Measurements from ENCODE around the gene GRHPR.
"Not testable (repeated sequence)": the region's sequence is repeated elsewhere in the genome, so short reads cannot be mapped to it uniquely, and the experiment has no call there.

The GRHPR gene

GRCh38 chr9:37455884-37456647, 33.6 kb downstream of the GRHPR start:
- no peak overlapping the region for H3K27ac ChIP-seq (ENCODE audit: insufficient read depth, low read length, poor library complexity, severe bottlenecking)
- no peaks in the 10 kb centered on the region for H3K36me3 ChIP-seq (ENCODE audit: control insufficient read depth, insufficient read depth, low read length)
- no peaks in the 10 kb centered on the region for H3K4me1 ChIP-seq (ENCODE audit: control insufficient read depth, insufficient read depth, low read length, poor library complexity, severe bottlenecking)
- DNase-seq: no peak
- no peaks in the 10 kb centered on the region for H3K9me3 ChIP-seq (ENCODE audit: control insufficient read depth, low read length)
- H3K27me3 ChIP-seq (replicated peaks; ENCODE audit: control insufficient read depth, insufficient read depth, low read length, poor library complexity, severe bottlenecking): no peaks in the 10 kb centered on the region
- H3K4me3 ChIP-seq (ENCODE audit: insufficient read depth, low read depth, low read length, poor library complexity, severe bottlenecking): no peak overlapping the region

GRCh38 chr9:37456817-37457216, 34.3 kb downstream of the GRHPR start:
- Histone ChIP-seq H3K27me3 (replicated peaks; ENCODE audit: control insufficient read depth, insufficient read depth, low read length, poor library complexity, severe bottlenecking) (no peaks in the 10 kb centered on the region), H3K9me3 (ENCODE audit: control insufficient read depth, low read length) (no peaks in the 10 kb centered on the region), H3K27ac (ENCODE audit: insufficient read depth, low read length, poor library complexity, severe bottlenecking) (no peak overlapping the region), H3K4me1 (ENCODE audit: control insufficient read depth, insufficient read depth, low read length, poor library complexity, severe bottlenecking) (no peaks in the 10 kb centered on the region), H3K36me3 (ENCODE audit: control insufficient read depth, insufficient read depth, low read length) (no peaks in the 10 kb centered on the region), H3K4me3 (ENCODE audit: insufficient read depth, low read depth, low read length, poor library complexity, severe bottlenecking) (no peak overlapping the region)
- DNase-seq: no peak

GRCh38 chr9:37464006-37464405, 41.5 kb downstream of the GRHPR start:
- H3K36me3 ChIP-seq (ENCODE audit: control insufficient read depth, insufficient read depth, low read length): no peaks in the 10 kb centered on the region
- no peaks in the 10 kb centered on the region for H3K4me1 ChIP-seq (ENCODE audit: control insufficient read depth, insufficient read depth, low read length, poor library complexity, severe bottlenecking)
- no peak for DNase-seq
- H3K27ac ChIP-seq (ENCODE audit: insufficient read depth, low read length, poor library complexity, severe bottlenecking): peak overlapping the region; percentile 92
- no peaks in the 10 kb centered on the region for H3K9me3 ChIP-seq (ENCODE audit: control insufficient read depth, low read length)
- H3K4me3 ChIP-seq (ENCODE audit: insufficient read depth, low read depth, low read length, poor library complexity, severe bottlenecking): peak overlapping the region; percentile 80
- H3K27me3 ChIP-seq (replicated peaks; ENCODE audit: control insufficient read depth, insufficient read depth, low read length, poor library complexity, severe bottlenecking): no peaks in the 10 kb centered on the region

DNA sequence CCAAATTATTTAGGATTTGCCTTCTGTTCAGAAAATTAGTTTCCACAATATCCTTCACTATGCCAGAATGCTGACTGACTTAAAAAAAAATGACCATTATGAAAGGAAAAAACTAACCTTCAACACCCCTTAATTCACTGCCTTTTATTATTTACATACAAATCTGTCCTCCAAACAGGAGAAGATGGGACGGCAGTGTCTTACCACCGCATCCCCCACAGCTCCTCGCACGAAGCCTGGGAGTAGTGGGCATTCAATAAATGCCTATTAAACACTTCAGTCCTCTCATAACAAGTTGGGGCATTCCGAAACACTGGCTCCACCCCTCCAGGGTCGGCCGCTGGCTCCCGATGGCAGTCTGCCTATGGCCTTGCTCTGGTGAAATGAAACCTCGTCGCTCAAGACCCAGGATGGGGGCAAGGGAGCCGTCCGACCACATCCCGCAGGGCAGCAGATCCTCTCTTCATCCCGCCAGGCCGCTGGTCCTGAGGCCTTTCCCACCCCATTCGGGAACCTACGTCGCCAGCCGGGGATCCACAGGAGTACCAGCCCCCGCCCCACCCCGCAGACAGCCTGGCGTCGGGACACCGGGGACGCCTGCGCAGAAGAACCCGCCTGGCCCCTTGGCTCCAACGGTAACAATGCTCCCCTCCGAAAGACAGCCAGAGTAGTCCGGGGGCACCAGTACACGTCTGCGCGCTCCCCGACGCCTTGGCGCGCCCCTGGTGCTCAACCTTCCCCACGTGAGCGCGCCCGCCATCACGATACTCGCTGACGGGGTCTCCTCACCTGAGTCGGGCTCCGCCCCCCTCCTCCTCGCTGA, 42.1 kb downstream of the GRHPR start:
- no peaks in the 10 kb centered on the region for H3K9me3 ChIP-seq (ENCODE audit: control insufficient read depth, low read length)
- no peaks in the 10 kb centered on the region for H3K4me1 ChIP-seq (ENCODE audit: control insufficient read depth, insufficient read depth, low read length, poor library complexity, severe bottlenecking)
- peak; percentile 52 to 62 (median 56) for DNase-seq
- no peaks in the 10 kb centered on the region for H3K27me3 ChIP-seq (replicated peaks; ENCODE audit: control insufficient read depth, insufficient read depth, low read length, poor library complexity, severe bottlenecking)
- H3K36me3 ChIP-seq (ENCODE audit: control insufficient read depth, insufficient read depth, low read length): no peaks in the 10 kb centered on the region
- H3K27ac ChIP-seq (ENCODE audit: insufficient read depth, low read length, poor library complexity, severe bottlenecking): peak overlapping the region; percentile 92
- H3K4me3 ChIP-seq (ENCODE audit: insufficient read depth, low read depth, low read length, poor library complexity, severe bottlenecking): peak overlapping the region; percentile 80

DNA sequence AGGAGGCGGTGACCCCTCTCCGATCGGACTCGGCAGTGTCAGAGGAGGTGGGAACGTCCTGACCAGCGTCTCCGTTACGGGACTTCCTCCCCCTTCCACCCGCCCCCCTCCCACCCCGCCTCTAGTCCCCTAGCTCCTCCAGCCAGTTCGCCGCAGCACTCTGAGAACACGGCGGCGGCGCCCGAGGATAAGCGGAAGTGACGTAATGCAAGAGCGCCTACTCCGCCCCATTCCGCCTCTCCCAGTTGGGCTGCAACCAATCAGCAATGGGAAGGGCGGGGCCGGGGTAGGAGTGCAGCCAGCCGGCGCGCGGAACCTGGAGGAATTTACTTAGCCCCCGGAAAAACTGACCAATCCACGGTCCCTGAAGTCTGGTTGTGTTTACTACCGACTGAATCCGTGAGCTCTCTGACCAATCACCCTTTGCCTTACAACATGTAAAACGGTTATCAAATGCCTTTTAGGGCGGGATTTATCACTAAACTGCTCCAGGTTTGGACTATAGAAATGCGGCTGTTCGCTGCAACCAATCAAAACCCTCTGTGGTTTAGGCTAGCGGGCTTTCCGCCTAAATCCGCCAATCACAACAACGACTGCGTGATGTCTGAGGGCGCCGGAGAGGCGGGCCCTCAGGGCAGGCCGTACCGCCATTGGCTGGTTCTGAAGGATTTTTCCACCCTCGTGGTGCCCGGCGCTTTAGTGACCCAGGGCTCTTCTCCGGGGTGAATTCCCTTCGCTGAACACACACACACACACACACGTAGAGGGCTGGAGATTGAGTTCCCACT, 42.9 kb downstream of the GRHPR start, which contains the start of gene ZBTB5:
Gene ZBTB5 (minus strand): TSS at position 202 of the 788 bp plus-strand sequence. CDS start 22,899 bp downstream, outside the sequence.
- Histone ChIP-seq H3K27ac (ENCODE audit: insufficient read depth, low read length, poor library complexity, severe bottlenecking) (peak within 1 kb of the TSS; percentile 92), H3K4me1 (ENCODE audit: control insufficient read depth, insufficient read depth, low read length, poor library complexity, severe bottlenecking) (no peaks in the 10 kb centered on the region), H3K4me3 (ENCODE audit: insufficient read depth, low read depth, low read length, poor library complexity, severe bottlenecking) (peak within 1 kb of the TSS; percentile 80), H3K27me3 (replicated peaks; ENCODE audit: control insufficient read depth, insufficient read depth, low read length, poor library complexity, severe bottlenecking) (no peaks in the 10 kb centered on the region), H3K36me3 (ENCODE audit: control insufficient read depth, insufficient read depth, low read length) (no peaks in the 10 kb centered on the region), H3K9me3 (ENCODE audit: control insufficient read depth, low read length) (no peaks in the 10 kb centered on the region)
- peak; percentile 98 to 99 (median 99) for DNase-seq

DNA sequence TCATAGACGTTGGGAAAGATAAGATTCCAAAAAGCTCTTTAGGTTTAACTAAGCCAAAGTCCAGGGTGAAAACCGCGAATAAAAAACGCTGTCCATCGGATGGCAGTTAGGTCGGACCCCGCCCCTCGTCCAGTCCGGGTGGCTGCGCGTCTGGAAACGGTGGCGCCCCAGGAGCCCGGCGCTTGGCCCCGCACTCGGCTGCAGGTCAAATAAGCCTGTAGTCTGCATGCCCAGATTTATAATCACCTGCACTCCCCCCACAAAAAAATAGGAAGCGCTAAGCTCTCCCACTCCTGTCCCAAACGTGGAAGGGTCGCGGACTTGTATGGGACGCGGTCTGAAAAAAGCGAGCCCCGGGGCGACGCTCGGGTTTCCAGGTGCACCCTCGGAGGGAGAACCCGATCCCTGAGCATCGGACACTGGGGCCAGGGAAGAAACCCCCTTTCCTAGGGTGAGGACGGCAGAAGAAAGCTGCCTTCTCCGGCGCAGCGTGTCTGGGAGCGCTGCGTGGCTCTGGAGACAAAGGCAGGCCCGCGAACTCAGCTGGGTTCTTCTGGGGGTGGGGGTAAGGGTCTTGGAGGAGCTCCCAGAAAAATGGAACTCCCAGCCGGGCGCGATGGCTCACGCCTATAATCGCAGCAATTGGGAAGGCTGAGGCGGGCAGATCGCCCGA, 43.7 kb downstream of the GRHPR start:
- H3K4me3 ChIP-seq (ENCODE audit: insufficient read depth, low read depth, low read length, poor library complexity, severe bottlenecking): peak overlapping the region; percentile 80
- peak overlapping the region; percentile 92 for H3K27ac ChIP-seq (ENCODE audit: insufficient read depth, low read length, poor library complexity, severe bottlenecking)
- H3K9me3 ChIP-seq (ENCODE audit: control insufficient read depth, low read length): no peaks in the 10 kb centered on the region
- DNase-seq: peak in 2 of 3 donors; percentile 6 to 12
- H3K27me3 ChIP-seq (replicated peaks; ENCODE audit: control insufficient read depth, insufficient read depth, low read length, poor library complexity, severe bottlenecking): no peaks in the 10 kb centered on the region
- H3K36me3 ChIP-seq (ENCODE audit: control insufficient read depth, insufficient read depth, low read length): no peaks in the 10 kb centered on the region
- H3K4me1 ChIP-seq (ENCODE audit: control insufficient read depth, insufficient read depth, low read length, poor library complexity, severe bottlenecking): no peaks in the 10 kb centered on the region

DNA sequence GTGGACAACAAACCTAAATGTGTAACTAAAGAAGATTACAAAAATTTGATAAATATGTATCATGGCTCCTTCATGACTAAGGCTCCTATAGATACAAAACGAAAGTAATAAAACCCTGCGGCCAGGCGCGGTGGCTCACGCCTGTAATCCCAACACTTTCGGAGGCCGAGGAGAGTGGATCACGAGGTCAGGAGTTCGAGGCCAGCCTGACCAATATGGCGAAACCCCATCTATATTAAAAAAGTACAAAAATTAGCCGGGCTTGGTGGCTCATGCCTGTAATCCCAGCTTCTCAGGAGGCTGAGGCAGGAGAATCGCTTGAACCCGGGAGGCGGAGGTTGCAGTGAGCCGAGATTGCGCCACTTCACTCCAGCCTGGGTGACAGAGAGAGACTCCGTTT, 45.0 kb downstream of the GRHPR start:
- not testable (repeated sequence) for H3K4me3 ChIP-seq (ENCODE audit: insufficient read depth, low read depth, low read length, poor library complexity, severe bottlenecking)

DNA sequence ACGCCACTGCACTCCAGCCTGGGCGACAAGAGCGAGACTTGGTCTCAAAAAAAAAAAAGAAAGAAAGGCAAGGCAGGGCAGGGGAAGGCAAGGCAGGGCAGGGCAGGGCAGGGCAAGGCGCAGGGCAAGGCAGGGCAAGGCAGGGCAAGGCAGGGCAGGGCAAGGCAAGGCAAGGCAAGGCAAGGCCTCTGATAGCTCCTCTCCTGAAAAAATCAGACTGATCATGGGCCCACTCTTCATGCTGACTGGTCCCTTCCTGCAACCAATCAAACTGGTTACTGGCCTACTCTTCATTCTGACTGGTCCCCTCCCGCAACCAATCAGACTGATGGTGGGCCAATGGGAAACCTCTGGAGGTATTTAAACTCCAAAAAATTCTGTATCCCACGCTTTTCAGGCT, 46.1 kb downstream of the GRHPR start:
- DNase-seq: no peak
- H3K9me3 ChIP-seq (ENCODE audit: control insufficient read depth, low read length): no peaks in the 10 kb centered on the region
- H3K4me3 ChIP-seq (ENCODE audit: insufficient read depth, low read depth, low read length, poor library complexity, severe bottlenecking): no peak overlapping the region

More for the DNA sequence above, 45.0 kb downstream of the GRHPR start:
- not testable (repeated sequence) for H3K9me3 ChIP-seq (ENCODE audit: control insufficient read depth, low read length); H3K27ac ChIP-seq (ENCODE audit: insufficient read depth, low read length, poor library complexity, severe bottlenecking); DNase-seq; H3K36me3 ChIP-seq (ENCODE audit: control insufficient read depth, insufficient read depth, low read length); H3K27me3 ChIP-seq (replicated peaks; ENCODE audit: control insufficient read depth, insufficient read depth, low read length, poor library complexity, severe bottlenecking); H3K4me1 ChIP-seq (ENCODE audit: control insufficient read depth, insufficient read depth, low read length, poor library complexity, severe bottlenecking)

GRCh38 chr9:37471942-37472684, 49.6 kb downstream of the GRHPR start:
- Histone ChIP-seq H3K27me3 (replicated peaks; ENCODE audit: control insufficient read depth, insufficient read depth, low read length, poor library complexity, severe bottlenecking) (no peaks in the 10 kb centered on the region), H3K36me3 (ENCODE audit: control insufficient read depth, insufficient read depth, low read length) (no peaks in the 10 kb centered on the region), H3K4me1 (ENCODE audit: control insufficient read depth, insufficient read depth, low read length, poor library complexity, severe bottlenecking) (no peaks in the 10 kb centered on the region), H3K4me3 (ENCODE audit: insufficient read depth, low read depth, low read length, poor library complexity, severe bottlenecking) (no peak overlapping the region), H3K27ac (ENCODE audit: insufficient read depth, low read length, poor library complexity, severe bottlenecking) (no peak overlapping the region), H3K9me3 (ENCODE audit: control insufficient read depth, low read length) (no peaks in the 10 kb centered on the region)
- no peak for DNase-seq

More for the DNA sequence above, 46.1 kb downstream of the GRHPR start:
- no peaks in the 10 kb centered on the region for H3K36me3 ChIP-seq (ENCODE audit: control insufficient read depth, insufficient read depth, low read length)
- no peak overlapping the region for H3K27ac ChIP-seq (ENCODE audit: insufficient read depth, low read length, poor library complexity, severe bottlenecking)
- no peaks in the 10 kb centered on the region for H3K27me3 ChIP-seq (replicated peaks; ENCODE audit: control insufficient read depth, insufficient read depth, low read length, poor library complexity, severe bottlenecking)
- no peaks in the 10 kb centered on the region for H3K4me1 ChIP-seq (ENCODE audit: control insufficient read depth, insufficient read depth, low read length, poor library complexity, severe bottlenecking)

Data from effector memory CD4-positive, alpha-beta T cell (primary cell).